Measurements from ENCODE around the gene NPM3. TPM values are rescaled to one million over a fixed set of nuclear protein-coding genes. Genes with fewer than 3 reads are reported as not detected.

NPM3 gene
- total and polyA plus RNA-seq, 2 of the 13 experiments (the other 11 are each of a cell fraction or from before 2014, with no cell fraction given), result 47.6 to 129 TPM

DNA sequence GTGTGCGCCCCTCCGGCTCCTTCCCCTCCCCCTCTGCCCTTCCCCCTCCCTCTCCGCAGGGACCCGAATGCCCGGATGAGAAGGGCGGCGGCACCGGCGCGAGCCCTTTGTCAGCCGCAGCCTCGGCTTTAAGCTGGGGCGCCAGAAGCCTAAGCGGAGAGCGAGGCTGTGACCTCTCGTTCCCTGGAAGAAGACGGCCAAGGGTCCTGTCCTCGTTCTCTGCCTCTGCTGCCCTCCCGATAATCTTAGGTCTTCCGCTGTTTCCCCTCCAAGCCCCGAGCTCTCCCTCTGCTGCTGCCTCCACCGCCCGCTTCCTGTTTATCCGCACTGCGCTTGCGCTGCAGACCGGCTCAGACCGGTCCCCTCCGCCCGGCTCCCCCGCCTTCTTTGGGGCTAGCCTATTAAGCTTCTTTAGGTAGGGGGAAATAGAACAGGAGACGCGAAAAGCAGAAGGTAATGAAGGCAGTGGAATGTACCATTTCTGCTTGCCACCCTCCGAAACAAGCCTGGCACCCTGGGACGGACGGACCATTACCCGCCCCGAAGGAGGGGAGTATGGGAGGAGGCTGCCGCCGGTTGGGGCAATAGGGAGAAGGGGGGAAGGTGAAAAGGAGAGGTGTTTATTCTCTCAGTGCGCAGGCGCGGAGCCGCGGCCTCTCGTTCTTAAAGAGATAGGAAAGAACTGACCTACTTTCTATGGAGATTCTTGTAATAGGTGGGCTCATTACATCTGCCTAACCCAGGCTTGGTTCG lies 35.0 kb upstream of the NPM3 start, which contains the start of gene OGA (continued):
- TF ChIP-seq ZHX1 (CRISPR knock-in tag; IDR thresholded peaks at IDR 0.05; ENCODE audit: low read depth) (no peak), ZNF317 (CRISPR knock-in tag; IDR thresholded peaks at IDR 0.05) (peak; percentile 8; the same call in 1 of the 2 replicates), ZNF672 (CRISPR knock-in tag; IDR thresholded peaks at IDR 0.05) (no peak), ZNF10 (CRISPR knock-in tag; IDR thresholded peaks at IDR 0.05; ENCODE audit: borderline replicate concordance, low read depth) (no peak), EP300 (IDR thresholded peaks at IDR 0.05; ENCODE audit: low read depth in 2 of 2, low read length in 2 of 2) (peak in 1 of 2 experiments; percentile 47; a peak in 2 of 4 replicates), EP300 (CRISPR knock-in tag; IDR thresholded peaks at IDR 0.05; ENCODE audit: borderline replicate concordance) (no peak; the same call in 1 of the 2 replicates), ZSCAN9 (CRISPR knock-in tag; IDR thresholded peaks at IDR 0.05; ENCODE audit: borderline replicate concordance) (no peak), WIZ (CRISPR knock-in tag; IDR thresholded peaks at IDR 0.05) (no peak), RXRA (CRISPR knock-in tag; IDR thresholded peaks at IDR 0.05) (peak; percentile 25), CHCHD3 (CRISPR knock-in tag; IDR thresholded peaks at IDR 0.05) (no peak), ZNF609 (CRISPR knock-in tag; IDR thresholded peaks at IDR 0.05; ENCODE audit: borderline replicate concordance) (no peak), TCF7L2 (IDR thresholded peaks at IDR 0.05; ENCODE audit: low read depth, low read length) (no peak), ZNF619 (CRISPR knock-in tag; IDR thresholded peaks at IDR 0.05) (peak; percentile 77; the same call in 1 of the 2 replicates), ZNF431 (CRISPR knock-in tag; IDR thresholded peaks at IDR 0.05; ENCODE audit: borderline replicate concordance, low read depth) (peak; percentile 58; the same call in 1 of the 2 replicates)
- TF ChIP-seq, protein P1, sequence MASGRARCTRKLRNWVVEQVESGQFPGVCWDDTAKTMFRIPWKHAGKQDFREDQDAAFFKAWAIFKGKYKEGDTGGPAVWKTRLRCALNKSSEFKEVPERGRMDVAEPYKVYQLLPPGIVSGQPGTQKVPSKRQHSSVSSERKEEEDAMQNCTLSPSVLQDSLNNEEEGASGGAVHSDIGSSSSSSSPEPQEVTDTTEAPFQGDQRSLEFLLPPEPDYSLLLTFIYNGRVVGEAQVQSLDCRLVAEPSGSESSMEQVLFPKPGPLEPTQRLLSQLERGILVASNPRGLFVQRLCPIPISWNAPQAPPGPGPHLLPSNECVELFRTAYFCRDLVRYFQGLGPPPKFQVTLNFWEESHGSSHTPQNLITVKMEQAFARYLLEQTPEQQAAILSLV (CRISPR knock-in tag; IDR thresholded peaks at IDR 0.05; ENCODE audit: borderline replicate concordance), result peak; percentile 50; the same call in 1 of the 2 replicates
- TF ChIP-seq, protein P2, sequence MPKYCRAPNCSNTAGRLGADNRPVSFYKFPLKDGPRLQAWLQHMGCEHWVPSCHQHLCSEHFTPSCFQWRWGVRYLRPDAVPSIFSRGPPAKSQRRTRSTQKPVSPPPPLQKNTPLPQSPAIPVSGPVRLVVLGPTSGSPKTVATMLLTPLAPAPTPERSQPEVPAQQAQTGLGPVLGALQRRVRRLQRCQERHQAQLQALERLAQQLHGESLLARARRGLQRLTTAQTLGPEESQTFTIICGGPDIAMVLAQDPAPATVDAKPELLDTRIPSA (CRISPR knock-in tag; IDR thresholded peaks at IDR 0.05; ENCODE audit: borderline replicate concordance), result no peak
- TF ChIP-seq, protein P3, sequence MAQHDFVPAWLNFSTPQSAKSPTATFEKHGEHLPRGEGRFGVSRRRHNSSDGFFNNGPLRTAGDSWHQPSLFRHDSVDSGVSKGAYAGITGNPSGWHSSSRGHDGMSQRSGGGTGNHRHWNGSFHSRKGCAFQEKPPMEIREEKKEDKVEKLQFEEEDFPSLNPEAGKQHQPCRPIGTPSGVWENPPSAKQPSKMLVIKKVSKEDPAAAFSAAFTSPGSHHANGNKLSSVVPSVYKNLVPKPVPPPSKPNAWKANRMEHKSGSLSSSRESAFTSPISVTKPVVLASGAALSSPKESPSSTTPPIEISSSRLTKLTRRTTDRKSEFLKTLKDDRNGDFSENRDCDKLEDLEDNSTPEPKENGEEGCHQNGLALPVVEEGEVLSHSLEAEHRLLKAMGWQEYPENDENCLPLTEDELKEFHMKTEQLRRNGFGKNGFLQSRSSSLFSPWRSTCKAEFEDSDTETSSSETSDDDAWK (CRISPR knock-in tag; IDR thresholded peaks at IDR 0.05), result no peak

Data from HepG2 (cell line).